ENCODE data around the gene WNT10A.
"Not testable (repeated sequence)": the region's sequence is repeated elsewhere in the genome, so short reads cannot be mapped to it uniquely, and the experiment has no call there.

GRCh38 chr2:218846963-218847362, 33.7 kb upstream of the WNT10A start:
- TF ChIP-seq POLR2A (IDR thresholded peaks at IDR 0.05; ENCODE audit: low read depth, low read length); TCF12 (IDR thresholded peaks at IDR 0.05; ENCODE audit: low read depth, low read length); EZH2 (IDR thresholded peaks at IDR 0.05; ENCODE audit: borderline replicate concordance, control insufficient read depth, low read depth, low read length); YBX1 (IDR thresholded peaks at IDR 0.05); MYC (IDR thresholded peaks at IDR 0.05; ENCODE audit: insufficient read depth, insufficient read length, insufficient replicate concordance, low read length, severe bottlenecking); RB1 (IDR thresholded peaks at IDR 0.05; ENCODE audit: borderline replicate concordance); ZNF384 (IDR thresholded peaks at IDR 0.05; ENCODE audit: borderline replicate concordance, low read depth, low read length); POLR2AphosphoS2 (IDR thresholded peaks at IDR 0.05; ENCODE audit: low read depth, low read length); BHLHE40 (IDR thresholded peaks at IDR 0.05; ENCODE audit: borderline replicate concordance in 1 of 2, low read depth in 2 of 2, low read length in 1 of 2); SP1 (IDR thresholded peaks at IDR 0.05; ENCODE audit: low read depth, low read length); EP300 (IDR thresholded peaks at IDR 0.05; ENCODE audit: borderline replicate concordance in 1 of 2, control insufficient read depth in 1 of 2, low read depth in 2 of 2, low read length in 2 of 2); GABPA (IDR thresholded peaks at IDR 0.05; ENCODE audit: low read depth): not testable (repeated sequence)
- TF ChIP-seq, protein P1, sequence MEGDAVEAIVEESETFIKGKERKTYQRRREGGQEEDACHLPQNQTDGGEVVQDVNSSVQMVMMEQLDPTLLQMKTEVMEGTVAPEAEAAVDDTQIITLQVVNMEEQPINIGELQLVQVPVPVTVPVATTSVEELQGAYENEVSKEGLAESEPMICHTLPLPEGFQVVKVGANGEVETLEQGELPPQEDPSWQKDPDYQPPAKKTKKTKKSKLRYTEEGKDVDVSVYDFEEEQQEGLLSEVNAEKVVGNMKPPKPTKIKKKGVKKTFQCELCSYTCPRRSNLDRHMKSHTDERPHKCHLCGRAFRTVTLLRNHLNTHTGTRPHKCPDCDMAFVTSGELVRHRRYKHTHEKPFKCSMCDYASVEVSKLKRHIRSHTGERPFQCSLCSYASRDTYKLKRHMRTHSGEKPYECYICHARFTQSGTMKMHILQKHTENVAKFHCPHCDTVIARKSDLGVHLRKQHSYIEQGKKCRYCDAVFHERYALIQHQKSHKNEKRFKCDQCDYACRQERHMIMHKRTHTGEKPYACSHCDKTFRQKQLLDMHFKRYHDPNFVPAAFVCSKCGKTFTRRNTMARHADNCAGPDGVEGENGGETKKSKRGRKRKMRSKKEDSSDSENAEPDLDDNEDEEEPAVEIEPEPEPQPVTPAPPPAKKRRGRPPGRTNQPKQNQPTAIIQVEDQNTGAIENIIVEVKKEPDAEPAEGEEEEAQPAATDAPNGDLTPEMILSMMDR (IDR thresholded peaks at IDR 0.05 in 2 of 3, conservative IDR thresholded peaks at IDR 0.05 in 1 of 3; ENCODE audit: control insufficient read depth in 2 of 3, extremely low read depth in 1 of 3, insufficient read depth in 1 of 3, low read depth in 3 of 3, low read length in 3 of 3): not testable (repeated sequence)
- TF ChIP-seq, protein P2, sequence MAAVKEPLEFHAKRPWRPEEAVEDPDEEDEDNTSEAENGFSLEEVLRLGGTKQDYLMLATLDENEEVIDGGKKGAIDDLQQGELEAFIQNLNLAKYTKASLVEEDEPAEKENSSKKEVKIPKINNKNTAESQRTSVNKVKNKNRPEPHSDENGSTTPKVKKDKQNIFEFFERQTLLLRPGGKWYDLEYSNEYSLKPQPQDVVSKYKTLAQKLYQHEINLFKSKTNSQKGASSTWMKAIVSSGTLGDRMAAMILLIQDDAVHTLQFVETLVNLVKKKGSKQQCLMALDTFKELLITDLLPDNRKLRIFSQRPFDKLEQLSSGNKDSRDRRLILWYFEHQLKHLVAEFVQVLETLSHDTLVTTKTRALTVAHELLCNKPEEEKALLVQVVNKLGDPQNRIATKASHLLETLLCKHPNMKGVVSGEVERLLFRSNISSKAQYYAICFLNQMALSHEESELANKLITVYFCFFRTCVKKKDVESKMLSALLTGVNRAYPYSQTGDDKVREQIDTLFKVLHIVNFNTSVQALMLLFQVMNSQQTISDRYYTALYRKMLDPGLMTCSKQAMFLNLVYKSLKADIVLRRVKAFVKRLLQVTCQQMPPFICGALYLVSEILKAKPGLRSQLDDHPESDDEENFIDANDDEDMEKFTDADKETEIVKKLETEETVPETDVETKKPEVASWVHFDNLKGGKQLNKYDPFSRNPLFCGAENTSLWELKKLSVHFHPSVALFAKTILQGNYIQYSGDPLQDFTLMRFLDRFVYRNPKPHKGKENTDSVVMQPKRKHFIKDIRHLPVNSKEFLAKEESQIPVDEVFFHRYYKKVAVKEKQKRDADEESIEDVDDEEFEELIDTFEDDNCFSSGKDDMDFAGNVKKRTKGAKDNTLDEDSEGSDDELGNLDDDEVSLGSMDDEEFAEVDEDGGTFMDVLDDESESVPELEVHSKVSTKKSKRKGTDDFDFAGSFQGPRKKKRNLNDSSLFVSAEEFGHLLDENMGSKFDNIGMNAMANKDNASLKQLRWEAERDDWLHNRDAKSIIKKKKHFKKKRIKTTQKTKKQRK (IDR thresholded peaks at IDR 0.05; ENCODE audit: low read depth, low read length): not testable (repeated sequence)

Data from GM12878 (cell line).